HPDE6-E6E7 (cell line): ENCODE results near the gene MACF1.

Experiments
- DNase-seq: peaks from one replicate; pipeline ENCODE4 v3.0.0; 2011; ENCODE audit warnings: missing footprints; ENCODE audit errors: extremely low spot score

Gene MACF1

DNA sequence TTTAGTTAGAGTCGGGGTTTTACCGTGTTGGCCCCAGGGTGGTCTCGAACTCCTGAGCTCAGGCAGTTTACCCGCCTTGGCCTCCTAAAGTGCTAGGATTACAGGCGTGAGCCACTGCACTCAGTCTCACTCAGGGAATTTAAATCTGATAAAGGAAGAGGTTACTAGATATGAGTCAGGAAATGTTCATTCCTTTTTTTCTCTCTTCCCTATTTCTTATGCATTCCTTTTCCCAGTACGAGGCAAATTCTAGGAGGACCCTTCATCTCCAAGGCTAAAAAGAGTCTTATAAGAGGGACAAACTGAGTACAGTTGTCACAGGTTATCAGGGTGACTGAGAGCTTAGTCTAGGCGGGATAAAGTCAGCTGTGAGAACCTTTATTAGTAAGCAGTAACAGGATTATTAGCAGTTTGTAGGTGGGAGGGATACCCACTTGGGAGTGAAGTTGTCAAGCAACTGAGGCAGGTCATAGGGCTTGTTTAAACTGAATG is 9.1 kb downstream of the MACF1 start:
- DNase-seq, result no peak

GRCh38 chr1:39214021-39214713 is 9.7 kb downstream of the MACF1 start:
- DNase-seq, result no peak

- DNase-seq, result no peak
These were observed 10.2 kb downstream of the MACF1 start for GRCh38 chr1:39214714-39214997.

GRCh38 chr1:39214998-39215873 is 10.7 kb downstream of the MACF1 start:
- no peak for DNase-seq

DNA sequence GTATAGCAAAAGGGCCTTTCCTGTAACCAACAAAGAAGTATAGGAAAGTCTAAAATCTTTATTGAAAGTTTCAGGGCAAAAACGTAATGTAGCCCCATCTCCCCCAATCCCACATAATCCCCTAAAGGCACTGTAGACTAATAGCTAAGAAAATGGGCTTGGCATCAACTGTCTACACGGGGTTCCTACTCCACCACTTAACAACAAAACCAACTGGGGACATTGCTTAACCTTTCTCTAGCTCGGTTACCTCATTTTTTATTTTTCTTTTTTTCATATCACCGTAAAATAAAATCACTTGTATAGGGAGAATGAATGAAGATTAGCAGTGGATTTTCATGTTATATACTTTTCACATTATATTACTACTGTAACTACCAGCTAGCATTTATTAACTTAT is 12.3 kb downstream of the MACF1 start:
- DNase-seq, result no peak

DNA sequence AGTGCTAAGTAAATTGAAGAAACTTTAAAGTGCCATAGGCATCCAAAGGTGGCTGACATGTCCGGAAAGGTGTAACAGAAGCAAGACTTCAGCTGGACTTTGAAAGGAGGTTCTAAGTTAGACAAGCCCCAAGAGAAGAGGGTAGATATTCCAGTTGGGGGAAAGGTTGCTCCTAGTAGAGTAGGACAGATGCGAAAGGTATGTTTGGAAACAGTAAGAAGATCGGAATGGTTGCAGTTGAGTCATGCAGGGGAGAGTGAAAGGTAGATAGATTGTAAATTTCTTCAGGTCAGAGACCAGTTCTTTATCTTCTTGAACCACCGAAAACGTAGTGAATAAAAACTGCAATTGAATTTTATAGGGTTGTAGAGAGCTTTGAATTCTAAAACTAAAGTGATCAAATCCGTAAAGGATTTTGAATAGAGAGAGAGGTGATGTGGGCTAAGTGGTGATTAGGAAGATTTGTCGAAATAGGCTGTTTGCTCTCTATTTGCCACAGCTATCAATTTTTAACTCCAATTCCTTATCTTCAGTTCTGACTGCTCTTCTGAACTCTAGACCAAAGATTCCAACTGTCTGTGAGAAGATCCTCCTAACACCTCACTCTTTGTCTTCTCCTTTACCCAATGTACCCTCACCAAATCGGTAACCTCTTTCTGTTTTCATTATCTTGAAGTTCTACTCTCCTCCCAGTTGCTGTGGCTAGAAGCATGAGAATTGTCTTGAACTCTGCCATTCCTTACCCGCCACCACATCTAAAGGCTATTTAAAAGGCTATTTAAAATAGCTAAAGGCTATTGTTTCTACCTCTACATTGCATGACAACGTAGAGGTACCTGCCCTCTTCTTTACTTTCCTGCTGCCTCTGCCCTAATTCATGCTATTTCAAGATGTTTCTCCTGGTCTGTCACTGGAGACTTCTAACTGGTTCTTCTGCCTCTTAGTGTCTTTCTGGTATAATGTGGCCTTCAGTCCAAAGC is 16.7 kb downstream of the MACF1 start:
- no peak for DNase-seq

GRCh38 chr1:39224295-39224829 is 19.9 kb downstream of the MACF1 start:
- DNase-seq, result no peak

DNA sequence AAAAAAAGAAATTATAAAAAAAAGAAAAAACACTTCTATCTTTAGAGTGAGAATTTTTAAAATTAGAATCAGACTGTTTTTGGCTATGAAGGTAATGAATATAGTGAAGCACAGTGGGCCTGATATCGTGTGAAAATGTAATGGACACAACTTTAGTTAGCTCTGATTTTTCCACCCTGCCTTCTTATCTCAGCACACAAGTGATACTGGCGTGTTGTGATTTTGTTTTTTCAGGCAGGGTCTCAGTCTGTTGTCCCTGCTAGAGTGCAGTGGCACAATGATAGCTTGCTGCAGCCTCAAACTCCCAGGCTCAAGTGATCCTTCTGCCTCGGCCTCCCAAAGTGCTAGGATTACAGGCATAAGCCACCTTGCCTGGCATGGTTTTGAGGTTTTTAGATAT is 22.3 kb downstream of the MACF1 start:
- no peak for DNase-seq

- DNase-seq, result no peak
These were observed 23.8 kb downstream of the MACF1 start for GRCh38 chr1:39228252-39228651.

- no peak for DNase-seq
These were observed 25.0 kb downstream of the MACF1 start for GRCh38 chr1:39229504-39229903.

DNA sequence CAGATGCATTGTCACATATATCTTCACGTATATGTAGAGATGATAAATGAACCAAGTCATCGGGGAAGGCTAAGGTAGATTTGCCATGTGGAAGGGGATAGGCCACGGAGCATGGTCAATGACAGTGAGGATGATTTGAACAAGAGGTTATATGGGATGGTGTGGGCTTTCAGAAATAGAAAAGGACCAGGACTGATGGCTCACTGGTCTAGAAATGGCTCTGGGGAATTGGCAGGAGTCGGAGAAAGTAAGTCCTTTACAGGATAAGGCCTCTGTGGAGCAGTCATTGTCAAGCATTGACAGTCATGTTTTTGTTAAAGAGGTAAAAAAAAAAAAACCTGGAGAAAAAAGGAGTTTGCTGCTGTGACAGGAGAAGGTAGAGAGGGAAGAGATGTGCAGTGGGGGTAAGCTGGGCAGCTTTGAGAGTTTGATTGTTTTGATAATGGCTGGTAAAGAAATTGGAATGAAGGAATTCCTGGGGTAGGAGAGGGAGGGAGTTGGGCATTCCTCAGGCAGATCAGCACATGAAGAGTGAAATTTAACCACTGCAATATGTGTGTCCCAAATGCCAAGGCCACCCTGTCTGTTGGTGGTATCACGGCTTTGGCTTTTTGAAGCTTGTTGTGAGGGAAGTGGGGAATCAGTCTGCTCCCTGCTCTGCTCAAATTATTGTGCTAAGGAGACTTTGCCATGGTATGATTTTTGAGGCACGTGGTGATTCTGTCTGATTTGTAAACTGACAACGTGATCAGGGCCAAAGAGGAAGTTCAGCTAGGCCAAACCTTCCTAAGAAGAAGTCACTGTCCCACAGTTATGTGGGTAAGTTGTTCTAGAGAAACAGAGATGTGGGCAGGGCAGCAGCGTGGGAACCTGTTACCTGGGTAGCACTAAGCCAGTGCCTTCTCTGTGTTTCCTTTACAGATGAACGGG is 26.0 kb downstream of the MACF1 start:
- no peak for DNase-seq

DNA sequence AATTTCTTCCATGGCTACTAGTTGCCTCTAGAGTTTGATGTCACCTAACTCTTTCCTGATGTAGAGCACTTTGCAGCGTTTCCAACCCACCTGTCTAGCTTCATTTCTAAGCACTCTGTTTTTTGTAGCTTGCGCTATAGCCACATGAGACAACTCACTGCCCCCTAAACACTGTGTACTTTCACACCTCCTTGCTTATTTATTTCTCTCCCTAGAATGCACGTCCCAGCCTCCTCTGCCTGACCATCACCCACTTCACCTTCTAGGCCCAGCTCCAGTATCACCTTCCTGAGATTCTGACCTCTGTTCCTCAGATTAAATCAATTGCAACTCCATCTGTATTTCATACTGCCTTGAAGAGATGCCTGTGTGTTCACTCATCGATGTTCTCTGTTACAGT is 32.5 kb downstream of the MACF1 start:
- no peak for DNase-seq

- no peak for DNase-seq
These were observed 34.0 kb downstream of the MACF1 start for GRCh38 chr1:39238476-39238875.

GRCh38 chr1:39239968-39240367 is 35.5 kb downstream of the MACF1 start:
- no peak for DNase-seq

- DNase-seq, result no peak
These were observed 38.8 kb downstream of the MACF1 start for GRCh38 chr1:39243302-39243701.

GRCh38 chr1:39250460-39251240 is 46.2 kb downstream of the MACF1 start:
- no peak for DNase-seq

DNA sequence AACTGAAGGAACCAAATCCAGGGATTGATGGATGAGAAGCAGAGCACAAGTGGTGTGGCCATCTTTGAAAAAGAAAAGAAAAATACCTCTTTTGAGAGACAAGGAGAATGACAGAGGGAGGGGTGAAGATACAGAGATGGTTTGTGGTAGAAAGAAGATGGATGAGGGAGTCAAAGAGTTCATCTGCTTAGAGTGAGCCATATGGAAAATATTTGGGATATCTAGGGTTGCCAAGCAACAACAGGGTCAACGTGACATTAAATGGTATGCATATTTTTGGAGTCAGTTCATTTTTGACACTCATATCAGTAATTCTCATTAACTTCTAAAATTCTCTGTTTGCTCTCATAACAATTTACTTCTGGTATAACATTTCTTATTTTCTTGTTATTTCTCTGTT is 50.7 kb downstream of the MACF1 start:
- DNase-seq, result no peak

DNA sequence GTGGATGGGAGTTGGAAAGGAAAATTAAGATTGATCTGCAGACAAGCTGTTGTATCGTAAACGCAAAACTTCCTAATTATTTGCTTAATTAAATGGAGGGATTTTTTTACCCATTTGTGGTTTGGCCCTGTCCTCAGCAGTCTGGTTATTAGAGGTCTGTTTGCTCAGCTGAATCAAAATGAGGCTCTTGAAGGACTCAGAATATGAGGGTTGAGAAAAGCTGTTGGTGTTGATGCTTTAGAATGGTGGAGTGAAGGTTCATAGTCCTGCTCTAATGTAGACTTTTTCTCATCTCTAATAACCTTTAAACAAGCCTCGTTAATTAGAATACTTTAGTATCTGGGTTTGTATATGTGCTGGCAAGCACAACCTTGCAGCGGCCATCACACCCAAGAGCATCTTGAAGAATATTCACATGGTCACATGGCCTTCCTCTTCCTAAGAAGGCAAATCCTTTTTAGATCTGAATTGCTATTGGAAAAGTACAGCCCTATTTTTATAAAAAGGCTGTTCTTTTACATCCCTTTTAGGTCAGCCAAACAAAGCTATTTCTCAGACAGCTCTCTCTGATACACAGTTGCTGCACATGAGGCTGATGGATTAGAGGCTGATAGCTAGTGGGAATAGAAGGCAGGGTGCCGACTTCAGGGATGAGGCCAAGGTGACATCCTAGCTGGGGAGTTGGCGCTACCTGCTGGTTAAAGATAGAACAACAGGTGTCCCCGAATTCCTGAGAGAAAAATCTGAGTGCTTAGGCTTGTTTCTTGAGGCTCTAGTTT is 53.8 kb downstream of the MACF1 start:
- DNase-seq, result peak; percentile 86

GRCh38 chr1:39258925-39259244 is 54.4 kb downstream of the MACF1 start:
- no peak for DNase-seq
